DMS79 (cell line): ENCODE measurements around the gene UGGT2.
"Not testable (repeated sequence)": the region's sequence is repeated elsewhere in the genome, so short reads cannot be mapped to it uniquely, and the experiment has no call there.

Source experiments
- DNase-seq: peaks from one replicate; lab custom pipeline; 2025; lab: John Stamatoyannopoulos, UW

The UGGT2 gene

GRCh38 chr13:96053003-96053703 is at the start of gene UGGT2:
Gene UGGT2, minus strand, starts transcription at chr13:96053401. Its CDS starts 89 bp downstream, at chr13:96053312.
- peak; percentile 77 for DNase-seq

- no peak for DNase-seq
These were observed 47.4 kb upstream of the UGGT2 start for GRCh38 chr13:96100457-96101220.

GRCh38 chr13:96093296-96094006 is 40.2 kb upstream of the UGGT2 start:
- no peak for DNase-seq

GRCh38 chr13:96091164-96092117 is 38.2 kb upstream of the UGGT2 start:
- DNase-seq: peak; percentile 10

- no peak for DNase-seq
These were observed 37.3 kb upstream of the UGGT2 start for GRCh38 chr13:96090240-96091101.

- peak; percentile 32 for DNase-seq
These were observed 36.6 kb upstream of the UGGT2 start, which contains the start of gene HS6ST3 for GRCh38 chr13:96089749-96090239. Gene HS6ST3, plus strand, starts transcription at chr13:96090107.

GRCh38 chr13:96089139-96089538 is 35.9 kb upstream of the UGGT2 start:
- DNase-seq: no peak

GRCh38 chr13:96086736-96087135 is 33.5 kb upstream of the UGGT2 start:
- no peak for DNase-seq

- DNase-seq: no peak
These were observed 29.4 kb upstream of the UGGT2 start for GRCh38 chr13:96082640-96083039.

GRCh38 chr13:96081888-96082287 is 28.7 kb upstream of the UGGT2 start:
- DNase-seq: no peak

GRCh38 chr13:96080676-96081075 is 27.5 kb upstream of the UGGT2 start:
- DNase-seq: no peak

GRCh38 chr13:96075953-96076543 is 22.8 kb upstream of the UGGT2 start:
- no peak for DNase-seq

- DNase-seq: no peak
These were observed 19.2 kb upstream of the UGGT2 start for GRCh38 chr13:96072392-96072791.

- DNase-seq: no peak
These were observed 18.3 kb upstream of the UGGT2 start for GRCh38 chr13:96071504-96071903.

- no peak for DNase-seq
These were observed 15.5 kb upstream of the UGGT2 start for GRCh38 chr13:96068729-96069128.

GRCh38 chr13:96065849-96066248 is 12.6 kb upstream of the UGGT2 start:
- DNase-seq: no peak

- DNase-seq: peak; percentile 51
These were observed 572 bp downstream of the UGGT2 start for GRCh38 chr13:96052656-96053002.

- not testable (repeated sequence) for DNase-seq
These were observed 1.3 kb downstream of the UGGT2 start for GRCh38 chr13:96051946-96052345.

- not testable (repeated sequence) for DNase-seq
These were observed 1.7 kb downstream of the UGGT2 start for GRCh38 chr13:96051491-96051890.

GRCh38 chr13:96050955-96051354 is 2.2 kb downstream of the UGGT2 start:
- DNase-seq: not testable (repeated sequence)
